Measurements from ENCODE around the gene ENKD1. TPM values are rescaled to one million over a fixed set of nuclear protein-coding genes. Genes with fewer than 3 reads are reported as not detected.
A peak's percentile ranks its signal among the peaks of the same experiment; 100 is the strongest.

Gene ENKD1, protein sequence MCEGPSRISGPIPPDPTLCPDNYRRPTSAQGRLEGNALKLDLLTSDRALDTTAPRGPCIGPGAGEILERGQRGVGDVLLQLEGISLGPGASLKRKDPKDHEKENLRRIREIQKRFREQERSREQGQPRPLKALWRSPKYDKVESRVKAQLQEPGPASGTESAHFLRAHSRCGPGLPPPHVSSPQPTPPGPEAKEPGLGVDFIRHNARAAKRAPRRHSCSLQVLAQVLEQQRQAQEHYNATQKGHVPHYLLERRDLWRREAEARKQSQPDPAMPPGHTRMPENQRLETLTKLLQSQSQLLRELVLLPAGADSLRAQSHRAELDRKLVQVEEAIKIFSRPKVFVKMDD
- total RNA-seq, result 10 to 100 TPM; 12.5 to 20.9 (median 15.3) TPM

DNA sequence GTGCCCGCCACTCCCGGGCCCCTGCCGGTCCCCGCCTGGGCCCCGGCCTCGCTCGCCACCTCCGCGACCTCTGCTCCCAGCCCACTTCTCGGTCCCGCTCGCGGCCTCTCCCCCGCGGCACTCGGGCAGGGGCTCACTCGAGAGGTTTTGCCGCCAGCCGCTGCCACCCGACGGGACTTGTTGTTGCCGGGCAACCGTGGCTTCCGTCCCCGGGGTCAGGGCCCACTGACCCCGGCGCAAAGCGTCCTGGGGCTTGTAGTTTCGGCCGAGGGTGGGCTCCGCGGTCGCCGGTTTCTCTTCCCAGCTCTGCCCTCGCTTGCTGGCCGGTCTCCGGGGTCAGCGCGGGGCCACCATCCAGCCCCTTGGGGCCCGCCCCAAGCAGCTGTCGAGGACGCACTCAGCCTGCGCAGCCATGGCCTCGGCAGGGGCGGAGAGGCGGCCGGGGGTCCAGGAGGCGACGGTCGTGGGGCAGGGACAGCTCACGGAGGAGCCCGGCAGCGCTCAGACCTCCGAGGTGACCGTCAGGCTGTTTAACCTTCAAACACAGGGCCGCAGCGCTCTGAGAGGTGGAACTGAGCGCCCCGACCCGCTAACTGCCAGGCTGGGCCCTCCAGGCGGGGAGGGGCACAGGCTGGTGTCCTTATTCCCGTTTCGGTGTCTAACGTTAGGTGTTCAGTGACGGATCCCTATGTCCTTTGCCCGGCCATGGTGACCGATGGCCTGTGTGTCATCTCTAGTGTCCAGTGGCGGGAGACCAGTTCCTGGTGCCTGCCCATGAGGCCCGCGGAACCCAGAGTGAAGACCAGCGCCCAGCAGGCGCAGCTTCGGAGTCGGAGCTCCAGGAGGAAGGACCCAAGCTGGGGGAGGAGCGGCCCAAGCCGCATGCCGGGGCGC, at the start of gene ENKD1, which contains the start of gene C16orf86:
Gene ENKD1 (minus strand): TSS at position 192 of the 894 bp plus-strand sequence. CDS start 308 bp downstream, outside the sequence.
Gene C16orf86 (plus strand): TSS at position 256 of the 894 bp plus-strand sequence. CDS start 157 bp downstream, at position 413.
- peak within 1 kb of the TSS; percentile 77 to 95 (median 86) for H3K4me3 ChIP-seq
- H3K27me3 ChIP-seq, result no peaks in the 10 kb centered on the region
- H3K27ac ChIP-seq, result peak within 1 kb of the TSS; percentile 86 to 95 (median 88)
- 18% methylated on average over 45 of the region's 78 CpGs; no CpG with 5 or more reads in 1 of the 2 donors for WGBS, 2 donors (ENCODE audit: low coverage in 1 of 2)
- in situ Hi-C loops (cut with MboI; ENCODE audit: low pct_ligation_motif_present in 1 of 4, low pct_unique_long_range_greater_than_20kb in 1 of 4, low sequenced_read_pairs in 3 of 4), result loop anchor here in 3 of 4 donors (10.0 to 25.0 kb wide), 2 partner anchors 105 to 142 kb away; partner anchors contain the start of genes CTCF (in 2 of the 3) and RIPOR1 (in 1 of the 3)
- peak; percentile 88 for DNase-seq
- intact Hi-C loops (cut with DNase I; ENCODE audit: low total_unique reads), result loop anchor here (2.0 to 5.0 kb wide), 2 partner anchors 104 to 145 kb away; partner anchors contain the start of gene CTCF
- no peaks in the 10 kb centered on the region for H3K9me3 ChIP-seq
- no peaks in the 10 kb centered on the region for H3K36me3 ChIP-seq
- peaks cover 18 to 29% (median 24%) of the 10 kb centered on the region in 4 donors for H3K4me1 ChIP-seq
- TF ChIP-seq POLR2AphosphoS5 (IDR thresholded peaks at IDR 0.05) (peak; percentile 13 to 39 (median 23)), EP300 (IDR thresholded peaks at IDR 0.05; ENCODE audit: low read depth) (no peak)

DNA sequence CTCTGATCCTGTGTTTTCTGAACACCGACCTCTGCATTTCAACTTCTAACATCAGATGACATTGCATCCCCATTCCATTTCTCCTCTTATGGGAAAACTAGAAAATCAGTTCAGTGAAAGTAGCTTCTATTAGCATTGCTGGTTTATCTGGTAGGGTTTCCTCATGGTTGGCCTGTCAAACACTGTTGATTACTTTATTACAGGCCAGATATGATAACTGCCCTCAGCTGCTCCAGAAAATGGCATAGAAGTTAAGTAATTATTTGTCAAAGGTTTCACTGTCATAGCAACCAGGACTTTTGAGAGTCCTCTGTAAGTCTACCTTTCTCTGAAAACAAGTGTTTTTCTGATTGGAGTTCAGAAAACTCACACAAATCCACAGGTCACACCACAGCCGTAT, 49.5 kb upstream of the ENKD1 start:
- DNase-seq, result no peak
- 52 to 59% methylated on average over 2 of the region's 2 CpGs for WGBS, 2 donors (ENCODE audit: low coverage in 1 of 2)
- TF ChIP-seq EP300 (IDR thresholded peaks at IDR 0.05; ENCODE audit: low read depth) (no peak), POLR2AphosphoS5 (IDR thresholded peaks at IDR 0.05) (no peak), POLR2A (IDR thresholded peaks at IDR 0.05) (no peak)
- TF ChIP-seq, protein P1, sequence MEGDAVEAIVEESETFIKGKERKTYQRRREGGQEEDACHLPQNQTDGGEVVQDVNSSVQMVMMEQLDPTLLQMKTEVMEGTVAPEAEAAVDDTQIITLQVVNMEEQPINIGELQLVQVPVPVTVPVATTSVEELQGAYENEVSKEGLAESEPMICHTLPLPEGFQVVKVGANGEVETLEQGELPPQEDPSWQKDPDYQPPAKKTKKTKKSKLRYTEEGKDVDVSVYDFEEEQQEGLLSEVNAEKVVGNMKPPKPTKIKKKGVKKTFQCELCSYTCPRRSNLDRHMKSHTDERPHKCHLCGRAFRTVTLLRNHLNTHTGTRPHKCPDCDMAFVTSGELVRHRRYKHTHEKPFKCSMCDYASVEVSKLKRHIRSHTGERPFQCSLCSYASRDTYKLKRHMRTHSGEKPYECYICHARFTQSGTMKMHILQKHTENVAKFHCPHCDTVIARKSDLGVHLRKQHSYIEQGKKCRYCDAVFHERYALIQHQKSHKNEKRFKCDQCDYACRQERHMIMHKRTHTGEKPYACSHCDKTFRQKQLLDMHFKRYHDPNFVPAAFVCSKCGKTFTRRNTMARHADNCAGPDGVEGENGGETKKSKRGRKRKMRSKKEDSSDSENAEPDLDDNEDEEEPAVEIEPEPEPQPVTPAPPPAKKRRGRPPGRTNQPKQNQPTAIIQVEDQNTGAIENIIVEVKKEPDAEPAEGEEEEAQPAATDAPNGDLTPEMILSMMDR (IDR thresholded peaks at IDR 0.05), result no peak
- intact Hi-C loops (cut with DNase I; ENCODE audit: low total_unique reads) (no loop called here), in situ Hi-C loops (cut with MboI; ENCODE audit: low pct_ligation_motif_present in 1 of 4, low pct_unique_long_range_greater_than_20kb in 1 of 4, low sequenced_read_pairs in 3 of 4) (no loop called here)
- Histone ChIP-seq H3K36me3 (no peaks in the 10 kb centered on the region), H3K9me3 (no peaks in the 10 kb centered on the region), H3K4me1 (peaks cover 5 to 65% (median 35%) of the 10 kb centered on the region in 4 donors), H3K27me3 (no peaks in the 10 kb centered on the region), H3K27ac (peak overlapping the region in 3 of 4 donors; percentile 31 to 60 (median 47)), H3K4me3 (no peak overlapping the region)

DNA sequence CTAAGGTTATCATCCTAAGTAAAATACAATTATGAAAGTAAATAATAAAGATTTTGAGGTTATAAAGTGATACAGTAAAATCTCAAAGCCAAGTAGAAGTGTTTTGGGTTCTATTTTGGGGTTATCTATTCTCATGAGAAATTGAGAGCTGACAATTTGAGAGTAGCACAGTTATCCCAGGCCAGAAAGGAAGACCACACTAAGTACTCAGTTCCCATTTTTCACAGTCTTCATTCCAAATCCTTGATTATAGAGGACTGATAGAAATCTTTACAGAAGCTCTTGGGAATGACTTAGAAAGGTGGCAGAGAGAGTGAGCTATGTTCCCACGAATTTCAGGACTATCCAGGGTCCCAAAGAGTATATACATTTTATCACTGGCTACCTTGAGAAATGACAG, 48.0 kb upstream of the ENKD1 start:
- Histone ChIP-seq H3K9me3 (no peaks in the 10 kb centered on the region), H3K27me3 (no peaks in the 10 kb centered on the region), H3K36me3 (no peaks in the 10 kb centered on the region), H3K4me3 (no peak overlapping the region), H3K27ac (no peak overlapping the region), H3K4me1 (peaks cover 5 to 61% (median 29%) of the 10 kb centered on the region in 4 donors)
- DNase-seq, result no peak
- in situ Hi-C loops (cut with MboI; ENCODE audit: low pct_ligation_motif_present in 1 of 4, low pct_unique_long_range_greater_than_20kb in 1 of 4, low sequenced_read_pairs in 3 of 4), result no loop called here
- no peak for TF ChIP-seq POLR2A (IDR thresholded peaks at IDR 0.05)
- TF ChIP-seq, protein P1 (IDR thresholded peaks at IDR 0.05), result no peak
- no peak for TF ChIP-seq POLR2AphosphoS5 (IDR thresholded peaks at IDR 0.05)
- TF ChIP-seq EP300 (IDR thresholded peaks at IDR 0.05; ENCODE audit: low read depth), result no peak
- WGBS, 2 donors (ENCODE audit: low coverage in 1 of 2), result 70 to 86% methylated on average over 1 of the region's 1 CpG
- intact Hi-C loops (cut with DNase I; ENCODE audit: low total_unique reads), result no loop called here

DNA sequence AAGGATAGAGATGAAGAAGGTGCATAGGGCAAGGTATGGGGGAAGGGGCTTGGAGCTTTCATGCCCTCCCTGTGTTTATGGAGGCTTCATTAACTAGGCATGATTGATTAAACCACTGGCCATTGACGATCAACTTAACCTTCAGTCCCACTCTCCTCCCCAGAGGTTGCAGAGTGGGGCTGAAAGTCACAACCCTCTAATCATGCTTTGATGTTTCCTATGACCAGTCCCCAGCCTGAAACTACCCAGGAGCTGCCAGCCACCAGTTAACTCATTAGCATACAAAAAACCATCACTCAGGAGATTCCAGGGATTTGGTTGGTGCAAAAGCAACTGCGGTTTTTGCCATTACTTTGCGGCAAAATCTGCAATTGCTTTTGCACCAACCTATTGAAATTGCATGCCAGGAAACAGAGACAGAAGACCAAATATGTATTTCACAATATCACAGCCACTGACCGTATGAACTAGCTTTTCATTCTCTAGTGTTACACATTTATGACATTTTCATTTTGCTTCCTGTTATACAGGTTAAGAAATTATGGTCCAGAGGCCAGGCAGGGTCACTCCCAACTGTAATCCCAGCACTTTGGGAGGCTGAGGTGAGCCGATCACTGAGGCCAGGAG, 47.2 kb upstream of the ENKD1 start:
- Histone ChIP-seq H3K36me3 (no peaks in the 10 kb centered on the region), H3K27ac (peak overlapping the region in 3 of 4 donors; percentile 6 to 26 (median 15)), H3K4me3 (no peak overlapping the region), H3K9me3 (no peaks in the 10 kb centered on the region), H3K27me3 (no peaks in the 10 kb centered on the region), H3K4me1 (peaks cover 5 to 62% (median 29%) of the 10 kb centered on the region in 4 donors)
- intact Hi-C loops (cut with DNase I; ENCODE audit: low total_unique reads) (no loop called here), in situ Hi-C loops (cut with MboI; ENCODE audit: low pct_ligation_motif_present in 1 of 4, low pct_unique_long_range_greater_than_20kb in 1 of 4, low sequenced_read_pairs in 3 of 4) (no loop called here)
- WGBS, 2 donors (ENCODE audit: low coverage in 1 of 2), result 44 to 68% methylated on average over 4 to 5 of the region's 5 CpGs
- TF ChIP-seq POLR2AphosphoS5 (IDR thresholded peaks at IDR 0.05) (no peak), POLR2A (IDR thresholded peaks at IDR 0.05) (no peak), EP300 (IDR thresholded peaks at IDR 0.05; ENCODE audit: low read depth) (no peak)
- TF ChIP-seq, protein P1 (IDR thresholded peaks at IDR 0.05), result no peak
- DNase-seq, result peak; percentile 30

Measured in transverse colon (tissue), 4 donors.